Sigmoid colon (tissue), 7 donors: ENCODE results near the gene GRAMD1B. TPM values are rescaled to one million over a fixed set of nuclear protein-coding genes. Genes with fewer than 3 reads are reported as not detected.

Source experiments
- DNase-seq: peaks from one replicate; pipeline ENCODE4 v3.0.0-alpha.2; 2019
- H3K27ac ChIP-seq, 4 donors: fragments of 200-600 bp; sonication (generic); one replicate each; pipeline ENCODE4 v1.5.1; 2016 to 2019; ENCODE audit warnings: mild to moderate bottlenecking in 1 of 4
- H3K27me3 ChIP-seq, 3 donors: fragments of 200-600 bp; sonication (generic); one replicate each; pipeline ENCODE4 v1.5.1; 2019; ENCODE audit warnings: mild to moderate bottlenecking in 1 of 3
- H3K36me3 ChIP-seq, 4 donors: fragments of 200-600 bp; sonication (generic); one replicate each; pipeline ENCODE4 v1.5.1; 2016 to 2019
- H3K4me1 ChIP-seq, 4 donors: fragments of 200-600 bp; sonication (generic); one replicate each; pipeline ENCODE4 v1.5.1; 2017 to 2019
- H3K4me3 ChIP-seq, 4 donors: fragments of 200-600 bp; sonication (generic); one replicate each; pipeline ENCODE4 v1.5.1; 2017 to 2019; ENCODE audit warnings: mild to moderate bottlenecking in 2 of 4, moderate library complexity in 1 of 4
- H3K9me3 ChIP-seq, 4 donors: fragments of 200-600 bp in 3 of 4; sonication (generic) in 3 of 4; one replicate each; pipeline versions ENCODE4 v1.5.1 to v1.6.1; 2013 to 2019
- EP300 ChIP-seq, 4 donors: sonication (generic); formaldehyde crosslinking; IDR thresholded peaks; one replicate each; pipeline ENCODE4 v1.6.1; 2017; ENCODE audit warnings: antibody characterized with exemption in 4 of 4
- POLR2A ChIP-seq, 2 donors: fragments of 450-650 bp; IDR thresholded peaks; one replicate each; pipeline ENCODE4 v1.6.1; 2016; ENCODE audit warnings: antibody characterized with exemption in 2 of 2, mild to moderate bottlenecking in 2 of 2, moderate library complexity in 2 of 2
- POLR2AphosphoS5 ChIP-seq, 4 donors: sonication (generic); formaldehyde crosslinking; IDR thresholded peaks; one replicate each; pipeline ENCODE4 v1.6.1; 2017; ENCODE audit warnings: antibody characterized with exemption in 4 of 4
- WGBS, 2 donors: extraction: QIAGEN DNeasy Blood & Tissue Kit; methylation state at CpG; one replicate each; pipeline ENCODE4 v1.1.7; 2013; 5-methylcytosine and 5-hydroxymethylcytosine counted together
- intact Hi-C: fragments of 100-400 bp; cut with DNase I; formaldehyde crosslinking; loops from one replicate; pipeline ENCODE4 v1.15.1; 2023
- polyA plus RNA-seq, 3 donors: library from polyadenylated mRNA; stranded (reverse); fragments of 200-250 nt; gene quantifications; one replicate each; pipeline ENCODE4 v1.2.3, GENCODE V29; 2013
- total RNA-seq, 4 donors: library from RNA; depleted of rRNA; stranded (reverse); fragments of >200 nt; gene quantifications; one replicate each; pipeline ENCODE4 v1.1.0, GENCODE V29; 2016
- TF ChIP-seq, protein P1 (sequence below), 4 experiments: fragments of 450-650 bp in 3 of 4; fragments of 200-600 bp in 1 of 4; IDR thresholded peaks; one replicate each; pipeline ENCODE4 v1.5.1; 2016 to 2019; ENCODE audit warnings: antibody characterized with exemption in 4 of 4, mild to moderate bottlenecking in 3 of 4, moderate library complexity in 2 of 4
- donor health status: healthy with polysubstance abuse.
- donor health status: Bipolar disorder and iron deficiency.
- donor health status: healthy.

GRAMD1B gene
- total and polyA plus RNA-seq, 7 donors: 1.8 to 5.0 (median 3.5) TPM

DNA sequence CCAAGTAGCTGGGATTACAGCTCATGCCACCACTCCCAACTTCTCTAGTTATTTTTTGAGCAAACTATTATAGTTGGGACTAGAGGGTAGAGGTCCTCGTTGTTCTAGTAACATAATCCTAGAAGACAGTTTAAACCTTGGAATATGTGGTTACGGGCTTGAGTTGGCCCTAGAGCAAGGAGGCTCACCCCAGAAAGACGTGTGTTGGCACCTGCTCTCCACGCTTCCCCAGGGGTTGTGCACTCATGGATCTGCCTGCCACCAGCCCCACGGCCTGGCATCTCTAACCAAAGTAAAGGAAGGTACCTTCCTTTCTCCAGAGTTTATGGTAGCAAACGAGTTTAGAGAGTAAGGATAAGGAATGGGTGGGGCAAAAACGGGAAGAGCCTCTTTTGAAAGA lies 145.4 kb downstream of the GRAMD1B start:
- Histone ChIP-seq H3K36me3 (no peaks in the 10 kb centered on the region), H3K4me1 (peaks cover 0 to 4% (median under 1%) of the 10 kb centered on the region in 4 donors), H3K27ac (no peak overlapping the region), H3K27me3 (peaks cover 0 to 5% (median 0%) of the 10 kb centered on the region in 3 donors), H3K4me3 (no peak overlapping the region), H3K9me3 (no peaks in the 10 kb centered on the region)
- TF ChIP-seq EP300 (IDR thresholded peaks at IDR 0.05) (no peak), POLR2A (IDR thresholded peaks at IDR 0.05) (no peak), POLR2AphosphoS5 (IDR thresholded peaks at IDR 0.05) (no peak)
- TF ChIP-seq, protein P1, sequence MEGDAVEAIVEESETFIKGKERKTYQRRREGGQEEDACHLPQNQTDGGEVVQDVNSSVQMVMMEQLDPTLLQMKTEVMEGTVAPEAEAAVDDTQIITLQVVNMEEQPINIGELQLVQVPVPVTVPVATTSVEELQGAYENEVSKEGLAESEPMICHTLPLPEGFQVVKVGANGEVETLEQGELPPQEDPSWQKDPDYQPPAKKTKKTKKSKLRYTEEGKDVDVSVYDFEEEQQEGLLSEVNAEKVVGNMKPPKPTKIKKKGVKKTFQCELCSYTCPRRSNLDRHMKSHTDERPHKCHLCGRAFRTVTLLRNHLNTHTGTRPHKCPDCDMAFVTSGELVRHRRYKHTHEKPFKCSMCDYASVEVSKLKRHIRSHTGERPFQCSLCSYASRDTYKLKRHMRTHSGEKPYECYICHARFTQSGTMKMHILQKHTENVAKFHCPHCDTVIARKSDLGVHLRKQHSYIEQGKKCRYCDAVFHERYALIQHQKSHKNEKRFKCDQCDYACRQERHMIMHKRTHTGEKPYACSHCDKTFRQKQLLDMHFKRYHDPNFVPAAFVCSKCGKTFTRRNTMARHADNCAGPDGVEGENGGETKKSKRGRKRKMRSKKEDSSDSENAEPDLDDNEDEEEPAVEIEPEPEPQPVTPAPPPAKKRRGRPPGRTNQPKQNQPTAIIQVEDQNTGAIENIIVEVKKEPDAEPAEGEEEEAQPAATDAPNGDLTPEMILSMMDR (IDR thresholded peaks at IDR 0.05): no peak
- intact Hi-C loops: loop anchor here (5.0 to 10.0 kb wide), 2 partner anchors 271 to 293 kb away; no protein-coding TSS in a partner anchor
- WGBS, 2 donors: 62 to 82% methylated on average over 7 of the region's 7 CpGs
- DNase-seq: no peak

DNA sequence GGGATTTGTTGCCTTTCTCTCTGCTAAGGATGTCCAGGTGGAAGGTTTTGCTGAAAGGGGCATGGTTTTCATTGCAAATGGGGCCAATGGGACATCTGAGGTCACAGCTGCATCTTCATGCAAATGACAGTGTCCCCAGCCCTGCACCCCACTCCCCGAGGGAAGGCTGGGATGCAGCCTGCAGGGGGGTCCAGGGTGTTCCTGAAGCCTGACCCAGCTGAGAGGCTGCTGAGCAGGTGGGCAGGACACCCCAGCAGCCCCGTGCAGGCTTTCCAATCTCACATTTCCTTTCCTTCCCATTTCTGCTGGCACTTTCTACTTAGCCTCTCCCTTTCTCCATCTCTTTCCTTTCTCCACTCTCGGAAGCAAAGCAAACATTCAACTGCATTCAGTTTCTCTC lies 146.0 kb downstream of the GRAMD1B start:
- H3K4me3 ChIP-seq: no peak overlapping the region
- intact Hi-C loops: loop anchor here (5.0 to 10.0 kb wide), 2 partner anchors 271 to 294 kb away; no protein-coding TSS in a partner anchor
- TF ChIP-seq, protein P1 (IDR thresholded peaks at IDR 0.05): no peak
- TF ChIP-seq POLR2A (IDR thresholded peaks at IDR 0.05) (no peak), EP300 (IDR thresholded peaks at IDR 0.05) (no peak), POLR2AphosphoS5 (IDR thresholded peaks at IDR 0.05) (no peak)
- H3K4me1 ChIP-seq: peaks cover 0 to 5% (median 2%) of the 10 kb centered on the region in 4 donors
- no peaks in the 10 kb centered on the region for H3K9me3 ChIP-seq
- DNase-seq: no peak
- H3K36me3 ChIP-seq: no peaks in the 10 kb centered on the region
- 57 to 60% methylated on average over 3 of the region's 3 CpGs for WGBS, 2 donors
- H3K27me3 ChIP-seq: peaks cover 0 to 10% (median 0%) of the 10 kb centered on the region in 3 donors
- no peak overlapping the region for H3K27ac ChIP-seq

GRCh38 chr11:123576501-123576900 lies 146.4 kb downstream of the GRAMD1B start:
- WGBS, 2 donors: 34 to 35% methylated on average over 3 of the region's 3 CpGs

DNA sequence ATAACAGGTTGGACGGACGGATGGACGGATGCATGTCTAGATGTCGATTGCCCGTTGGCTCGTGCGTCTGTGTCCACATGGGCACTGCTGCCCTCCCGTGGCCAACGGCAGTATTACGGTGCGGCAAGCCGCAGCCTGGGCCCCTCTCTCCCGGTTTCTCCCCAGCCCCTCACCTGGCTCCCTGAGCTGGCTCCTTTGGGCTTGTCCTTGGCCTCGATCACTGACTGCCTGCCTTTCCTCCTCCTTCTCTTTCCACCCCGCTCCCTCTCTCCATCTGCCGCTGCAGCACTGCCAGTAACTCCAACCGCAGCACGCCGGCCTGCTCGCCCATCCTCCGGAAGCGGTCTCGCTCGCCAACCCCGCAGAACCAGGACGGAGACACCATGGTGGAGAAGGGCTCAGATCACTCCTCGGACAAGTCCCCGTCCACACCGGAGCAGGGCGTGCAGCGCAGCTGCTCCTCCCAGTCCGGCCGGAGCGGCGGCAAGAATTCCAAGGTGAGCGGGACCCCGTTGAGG lies 147.1 kb downstream of the GRAMD1B start:
- Histone ChIP-seq H3K4me1 (peaks cover 0 to 5% (median 2%) of the 10 kb centered on the region in 4 donors), H3K36me3 (no peaks in the 10 kb centered on the region), H3K4me3 (no peak overlapping the region), H3K9me3 (no peaks in the 10 kb centered on the region), H3K27ac (no peak overlapping the region), H3K27me3 (peaks cover 0 to 10% (median 0%) of the 10 kb centered on the region in 3 donors)
- no peak for DNase-seq
- TF ChIP-seq, protein P1 (IDR thresholded peaks at IDR 0.05): peak; percentile 55 to 82 (median 64)
- no peak for TF ChIP-seq POLR2A (IDR thresholded peaks at IDR 0.05)
- intact Hi-C loops: loop anchor here (1.0 to 10.0 kb wide), 3 partner anchors 66 to 295 kb away; no protein-coding TSS in a partner anchor
- WGBS, 2 donors: 57 to 58% methylated on average over 37 of the region's 37 CpGs

More at GRCh38 chr11:123576501-123576900, 146.4 kb downstream of the GRAMD1B start:
- no peak overlapping the region for H3K4me3 ChIP-seq
- H3K36me3 ChIP-seq: no peaks in the 10 kb centered on the region
- TF ChIP-seq POLR2AphosphoS5 (IDR thresholded peaks at IDR 0.05) (no peak), POLR2A (IDR thresholded peaks at IDR 0.05) (no peak), EP300 (IDR thresholded peaks at IDR 0.05) (no peak)
- TF ChIP-seq, protein P1 (IDR thresholded peaks at IDR 0.05): no peak
- H3K27ac ChIP-seq: no peak overlapping the region
- DNase-seq: no peak
- intact Hi-C loops: loop anchor here (5.0 to 10.0 kb wide), 2 partner anchors 272 to 294 kb away; no protein-coding TSS in a partner anchor
- peaks cover 0 to 5% (median 2%) of the 10 kb centered on the region in 4 donors for H3K4me1 ChIP-seq
- H3K9me3 ChIP-seq: no peaks in the 10 kb centered on the region
- peaks cover 0 to 10% (median 0%) of the 10 kb centered on the region in 3 donors for H3K27me3 ChIP-seq
